CD4-positive, alpha-beta T cell treated with Interleukin-17A for 1 hour (primary cell): Measurements from ENCODE around the gene TPRN.

Experiments used
- DNase-seq: peaks from one replicate; pipeline ENCODE4 v3.0.0-alpha.2; 2020

TPRN gene

DNA sequence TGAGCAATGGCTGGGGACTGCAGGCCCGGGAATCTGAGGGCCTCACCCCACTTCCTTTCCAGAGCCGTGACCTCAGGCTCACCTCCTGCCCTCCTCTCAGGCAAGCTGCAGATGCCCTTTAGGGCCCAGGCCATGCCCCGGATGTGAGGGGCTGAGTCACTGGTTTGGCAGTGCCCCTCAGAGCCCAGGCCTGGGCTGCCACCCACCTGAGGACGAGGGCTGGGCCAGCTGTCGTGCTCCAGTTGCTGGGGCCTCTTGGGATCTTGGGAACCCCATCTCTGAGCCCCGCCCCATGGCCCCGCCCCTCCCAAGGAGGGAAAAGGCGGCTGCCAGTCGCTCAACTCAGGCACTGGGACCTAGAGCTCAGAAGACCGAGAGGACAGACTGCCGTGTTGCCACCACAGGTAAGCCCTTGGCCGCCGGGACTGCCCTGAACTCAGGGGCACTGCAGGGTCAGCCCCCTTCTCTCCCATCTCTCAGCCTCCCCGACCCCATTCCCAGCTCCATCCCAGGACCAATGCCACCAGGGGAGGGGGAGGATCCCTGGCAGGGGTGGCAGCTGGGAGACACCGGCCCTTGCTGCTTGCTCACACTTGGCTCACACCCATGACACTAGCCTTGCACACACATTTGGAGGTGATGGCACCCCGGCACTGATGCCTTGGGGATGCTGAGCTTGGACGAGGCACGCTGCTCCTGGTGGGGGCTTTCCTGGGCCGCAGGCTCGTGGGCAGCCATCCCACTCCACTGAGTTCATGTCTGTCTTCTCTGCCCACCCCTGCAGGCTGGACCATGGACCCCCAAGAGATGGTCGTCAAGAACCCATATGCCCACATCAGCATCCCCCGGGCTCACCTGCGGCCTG is 24.5 kb upstream of the TPRN start, which contains the start of gene CYSRT1:
CYSRT1 (plus strand) TSS at position 345 of the 865 bp plus-strand sequence; CDS start at position 793, 448 bp downstream.
- peak; percentile 15 for DNase-seq

GRCh38 chr9:137223078-137223970 is 22.8 kb upstream of the TPRN start:
- DNase-seq, result peak; percentile 99

DNA sequence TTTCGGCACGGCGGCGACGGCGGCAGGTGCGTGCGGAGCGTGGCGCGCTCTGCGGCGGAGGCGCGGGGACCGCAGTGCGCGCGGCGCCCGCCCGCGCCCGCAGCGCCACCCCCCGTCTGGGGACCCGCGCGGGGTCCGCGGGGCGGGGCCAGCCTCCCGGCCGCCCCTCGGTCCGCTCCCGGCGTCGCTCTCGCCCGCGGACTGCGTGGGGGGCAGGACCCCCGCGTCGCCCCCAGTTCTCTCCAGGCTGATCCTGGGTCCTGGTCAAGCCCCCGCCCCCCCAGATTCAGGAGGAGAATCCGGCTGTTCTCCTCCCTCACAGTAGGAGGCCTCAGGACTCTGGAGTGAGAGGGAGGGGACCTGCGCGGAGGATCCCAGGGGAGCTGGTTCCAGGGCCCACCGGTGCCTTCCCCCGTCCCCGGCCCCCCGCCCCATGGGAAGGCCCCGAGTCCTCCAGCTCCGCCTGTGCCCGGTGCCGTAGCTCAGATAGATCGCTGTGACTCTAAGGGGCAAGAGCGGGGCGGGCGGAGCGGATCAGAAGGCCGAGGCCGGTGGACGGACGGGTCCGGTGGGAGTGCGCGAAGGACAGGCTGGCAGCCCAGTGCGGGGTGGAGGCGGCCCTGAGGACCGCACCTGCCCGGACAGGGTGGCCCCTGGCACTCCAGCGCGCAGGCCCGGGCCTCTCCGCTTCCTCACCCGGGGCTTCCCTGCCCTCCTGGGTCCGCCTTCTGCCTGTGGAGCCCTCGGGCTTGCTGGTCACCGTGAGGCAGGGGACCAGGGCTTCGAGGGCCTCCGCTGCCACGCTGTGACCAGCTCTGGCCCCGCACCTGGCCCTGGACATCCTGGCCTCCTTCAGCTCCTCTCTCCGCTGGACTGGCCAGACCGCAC is 21.9 kb upstream of the TPRN start, which contains the start of gene RNF208:
RNF208 (minus strand) TSS at position 51 of the 888 bp plus-strand sequence. CDS start 1,028 bp downstream, outside the sequence.
- no peak for DNase-seq

GRCh38 chr9:137221506-137222111 is 21.1 kb upstream of the TPRN start:
- DNase-seq, result peak; percentile 19

- DNase-seq, result no peak
These were observed 20.6 kb upstream of the TPRN start for GRCh38 chr9:137221095-137221505.

GRCh38 chr9:137220317-137221094 is 20.0 kb upstream of the TPRN start:
- DNase-seq, result no peak

- no peak for DNase-seq
These were observed 19.3 kb upstream of the TPRN start for GRCh38 chr9:137219757-137220316.

DNA sequence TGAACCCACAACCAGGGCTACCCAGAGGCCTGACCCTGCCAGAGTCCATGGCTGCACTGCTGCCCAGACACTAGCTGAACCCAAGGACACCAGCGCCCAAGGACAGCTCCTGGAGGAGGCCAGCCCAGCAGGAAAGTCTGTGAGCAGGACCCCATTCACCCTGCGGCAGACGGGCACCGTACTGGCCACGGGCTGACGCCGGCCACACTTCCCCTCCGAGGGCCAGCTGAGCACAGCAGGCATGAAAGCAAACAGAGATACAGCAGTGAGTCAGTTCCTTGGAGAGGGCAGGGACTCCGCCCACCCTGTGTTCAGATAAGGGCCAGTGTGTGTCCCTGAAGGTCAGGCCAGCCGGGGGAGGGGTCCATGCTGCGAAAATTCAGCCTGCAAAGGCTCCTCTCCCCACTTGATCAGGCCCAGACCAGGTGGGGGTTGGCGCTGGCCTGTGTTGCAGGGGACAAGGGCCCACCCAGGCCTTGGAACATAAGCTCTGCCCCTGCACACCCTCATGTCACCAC is 18.3 kb upstream of the TPRN start:
- DNase-seq, result no peak

- DNase-seq, result no peak
These were observed 17.7 kb upstream of the TPRN start for GRCh38 chr9:137218212-137218753.

DNA sequence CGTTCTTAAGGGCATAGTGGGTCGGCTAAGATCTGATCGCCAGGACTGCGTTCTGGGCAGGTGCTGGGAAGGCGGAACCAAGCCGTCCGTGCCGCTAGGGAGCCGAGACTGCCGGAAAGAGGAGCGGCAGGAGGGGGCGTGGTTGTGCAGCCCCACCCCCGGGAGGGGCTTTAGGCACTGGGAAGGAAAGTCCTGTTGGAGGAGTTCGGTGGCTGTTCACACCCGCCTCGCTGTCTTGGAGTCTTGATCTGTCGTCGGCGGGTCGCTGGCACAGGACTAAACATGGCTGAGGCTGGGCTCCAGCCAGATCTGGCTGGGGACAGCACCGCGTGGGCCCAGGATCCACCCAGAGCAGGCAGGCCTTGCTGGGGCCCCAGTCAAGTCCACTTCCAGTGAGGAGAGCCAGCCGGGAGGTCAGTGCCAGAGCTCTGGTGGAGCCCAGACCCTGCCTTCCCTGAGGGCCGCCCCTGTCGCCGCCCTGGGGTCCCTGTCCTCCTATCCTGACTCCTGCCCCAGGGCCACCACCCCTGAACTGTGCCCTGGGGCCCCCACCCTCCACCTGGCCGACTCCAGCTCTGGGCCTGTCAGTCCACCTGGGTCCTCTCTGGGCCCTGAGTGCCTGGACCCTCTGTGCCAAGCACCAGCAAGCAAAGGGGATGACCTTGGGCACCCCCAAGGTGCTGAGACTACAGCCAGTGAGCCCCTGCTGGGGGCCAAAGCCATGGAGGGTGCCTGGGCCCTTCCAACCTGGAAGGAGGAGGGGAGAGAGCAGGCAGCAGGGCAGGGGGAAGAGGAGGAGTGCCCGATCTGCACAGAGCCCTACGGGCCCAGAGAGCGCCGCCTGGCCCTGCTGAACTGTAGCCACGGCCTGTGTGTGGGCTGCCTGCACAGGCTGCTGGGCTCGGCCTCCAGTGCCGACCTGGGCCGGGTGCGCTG is 17.0 kb upstream of the TPRN start:
- DNase-seq, result no peak

DNA sequence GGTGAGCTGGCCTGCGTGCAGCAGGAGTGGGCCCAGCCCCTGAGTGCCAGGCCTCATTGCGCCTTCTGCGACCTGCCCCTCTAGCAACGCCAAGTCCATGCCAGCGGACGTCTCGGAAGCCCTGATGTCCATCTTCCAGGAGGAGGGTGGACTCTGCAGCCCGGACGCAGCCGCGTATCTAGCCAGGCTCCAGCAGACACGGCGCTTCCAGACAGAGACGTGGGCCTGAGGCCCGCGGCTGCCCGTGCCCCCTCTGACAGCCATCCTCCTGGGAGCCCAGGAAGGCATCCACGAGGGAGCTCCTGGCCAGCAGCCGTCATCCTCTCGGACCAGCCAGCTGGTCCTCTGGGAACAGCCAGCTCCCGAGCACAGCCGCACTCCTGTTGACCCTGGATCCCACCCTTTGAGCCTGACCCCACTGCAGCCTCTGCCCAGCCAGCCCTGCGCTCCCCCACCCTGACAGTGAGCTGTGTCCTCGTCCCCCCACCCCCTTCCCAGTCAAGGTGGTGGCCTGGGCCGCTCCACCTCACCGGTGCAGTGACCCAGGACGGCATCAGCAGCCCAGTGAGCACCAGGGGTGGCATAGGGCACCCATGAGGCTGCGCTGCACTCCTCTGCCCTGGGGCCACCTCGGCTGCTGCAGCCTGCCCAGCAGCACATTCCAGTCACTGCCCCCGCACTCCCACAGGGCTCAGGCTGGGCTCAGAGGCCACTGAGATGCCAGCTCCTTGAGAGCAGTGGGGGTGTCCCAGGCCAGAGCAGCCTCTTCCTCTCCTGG is 15.8 kb upstream of the TPRN start:
- no peak for DNase-seq

DNA sequence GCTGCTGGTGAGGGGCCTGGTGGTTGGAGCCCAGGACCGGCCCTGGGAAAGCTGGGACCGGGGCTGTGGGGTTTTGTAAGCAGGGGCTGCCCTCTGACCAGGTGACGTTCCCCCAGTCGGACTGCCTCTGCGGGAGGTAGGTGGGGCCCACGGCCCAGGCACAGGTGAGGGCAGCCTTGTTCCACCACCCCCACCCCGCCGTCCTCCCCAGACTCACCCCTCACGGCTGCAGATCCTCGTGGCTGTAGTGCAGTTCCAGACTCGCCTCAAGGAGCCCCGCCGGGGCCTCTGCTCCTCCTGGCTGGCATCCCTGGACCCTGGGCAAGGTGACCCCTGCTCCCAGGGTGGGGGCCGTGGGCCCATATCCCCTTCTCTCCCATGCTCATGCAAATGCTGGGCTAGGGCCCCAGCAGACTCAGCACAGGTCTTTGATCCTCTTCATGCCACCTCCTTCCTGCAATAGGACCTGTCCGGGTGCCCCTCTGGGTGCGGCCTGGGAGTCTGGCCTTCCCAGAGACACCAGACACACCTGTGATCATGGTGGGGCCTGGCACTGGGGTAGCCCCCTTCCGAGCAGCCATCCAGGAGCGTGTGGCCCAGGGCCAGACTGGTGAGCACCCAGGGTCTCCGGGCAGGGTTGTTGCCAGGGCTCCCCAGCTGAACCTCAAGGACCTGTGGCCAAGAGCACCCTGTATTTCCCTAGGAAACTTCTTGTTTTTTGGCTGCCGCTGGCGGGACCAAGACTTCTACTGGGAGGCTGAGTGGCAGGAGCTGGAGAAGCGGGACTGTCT is 14.8 kb upstream of the TPRN start:
- DNase-seq, result no peak

DNA sequence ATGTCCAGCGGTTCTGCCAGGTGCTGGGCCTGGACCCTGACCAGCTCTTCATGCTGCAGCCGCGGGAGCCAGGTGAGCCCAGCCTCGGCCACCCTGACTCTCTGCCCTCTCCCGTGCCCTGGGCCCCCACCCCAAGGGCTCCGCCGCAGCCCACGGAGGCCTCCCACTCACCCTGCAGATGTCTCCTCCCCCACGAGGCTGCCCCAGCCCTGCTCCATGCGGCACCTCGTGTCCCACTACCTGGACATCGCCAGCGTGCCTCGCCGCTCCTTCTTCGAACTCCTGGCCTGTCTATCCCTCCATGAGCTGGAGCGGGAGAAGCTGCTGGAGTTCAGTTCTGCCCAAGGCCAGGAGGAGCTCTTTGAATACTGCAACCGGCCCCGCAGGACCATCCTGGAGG is 14.1 kb upstream of the TPRN start:
- DNase-seq, result no peak

- DNase-seq, result no peak
These were observed 12.9 kb upstream of the TPRN start for GRCh38 chr9:137213160-137214060.

- no peak for DNase-seq
These were observed 12.0 kb upstream of the TPRN start for GRCh38 chr9:137212520-137212919.

DNA sequence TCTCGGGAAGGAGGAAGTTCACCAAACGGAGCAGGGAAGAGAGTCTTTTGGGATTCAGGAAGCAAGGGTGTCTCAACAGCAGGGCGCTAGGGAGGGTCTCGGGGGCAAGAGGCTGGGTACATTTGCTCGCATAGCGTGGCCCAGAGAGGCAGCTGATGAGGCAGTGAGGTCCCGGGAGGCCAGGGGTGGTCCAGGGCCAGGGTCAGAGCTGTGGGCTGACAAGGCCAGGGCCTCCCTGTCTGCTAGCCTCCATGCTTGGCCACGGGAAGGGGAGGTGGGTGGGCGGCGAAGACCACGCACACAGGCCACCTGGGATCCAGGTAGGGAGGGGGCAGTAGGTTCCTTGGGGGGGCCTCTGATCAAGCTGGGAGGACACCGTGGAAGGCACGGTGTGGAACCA is 11.0 kb upstream of the TPRN start:
- no peak for DNase-seq
